Nephron progenitor cell (in vitro differentiated cells): Measurements from ENCODE around the gene C1orf52.

Source experiments
- DNase-seq: peaks from one replicate; pipeline ENCODE4 v3.0.0; 2021
- H3K27ac Mint-ChIP-seq: 2 replicates; pipeline ENCODE4 v1.8.0; 2021; ENCODE audit warnings: mild to moderate bottlenecking, moderate library complexity, mixed read lengths
- H3K27me3 Mint-ChIP-seq: 2 replicates; pipeline ENCODE4 v1.8.0; 2021; ENCODE audit warnings: mild to moderate bottlenecking, low read depth, mixed read lengths; ENCODE audit not compliant: poor library complexity
- H3K36me3 Mint-ChIP-seq: 2 replicates; pipeline ENCODE4 v1.8.0; 2021; ENCODE audit warnings: low read depth, mixed read lengths
- H3K4me1 Mint-ChIP-seq: 2 replicates; pipeline ENCODE4 v1.8.0; 2021; ENCODE audit warnings: mixed read lengths
- H3K4me3 Mint-ChIP-seq: 2 replicates; pipeline ENCODE4 v1.8.0; 2021; ENCODE audit warnings: mild to moderate bottlenecking, moderate library complexity, mixed read lengths
- H3K9me3 Mint-ChIP-seq: 2 replicates; pipeline ENCODE4 v1.8.0; 2021; ENCODE audit warnings: mild to moderate bottlenecking, moderate library complexity, mixed read lengths
- CTCF ChIP-seq: fragments of 200-600 bp; sonication (generic); IDR thresholded peaks from 2 replicates; pipeline ENCODE4 v1.5.0; 2021; ENCODE audit warnings: antibody characterized with exemption

C1orf52 gene

GRCh38 chr1:85216697-85217096 is 42.8 kb downstream of the C1orf52 start:
- no peak for TF ChIP-seq CTCF
- Mint-ChIP-seq H3K27ac (no peak overlapping the region), H3K9me3 (peaks cover 15% of the 10 kb centered on the region), H3K4me1 (peaks cover 7% of the 10 kb centered on the region), H3K36me3 (no peaks in the 10 kb centered on the region), H3K27me3 (peaks cover 18% of the 10 kb centered on the region), H3K4me3 (no peak overlapping the region)
- DNase-seq = no peak

GRCh38 chr1:85214654-85215053 is 44.8 kb downstream of the C1orf52 start:
- Mint-ChIP-seq H3K27ac (no peak overlapping the region), H3K9me3 (peaks cover 15% of the 10 kb centered on the region), H3K4me1 (no peaks in the 10 kb centered on the region), H3K36me3 (no peaks in the 10 kb centered on the region), H3K4me3 (no peak overlapping the region), H3K27me3 (peaks cover 18% of the 10 kb centered on the region)
- DNase-seq = no peak
- no peak for TF ChIP-seq CTCF

- H3K36me3 Mint-ChIP-seq = no peaks in the 10 kb centered on the region
- no peak overlapping the region for H3K4me3 Mint-ChIP-seq
- no peaks in the 10 kb centered on the region for H3K4me1 Mint-ChIP-seq
- peaks cover 12% of the 10 kb centered on the region for H3K27me3 Mint-ChIP-seq
- TF ChIP-seq CTCF = no peak
- no peak overlapping the region for H3K27ac Mint-ChIP-seq
- no peaks in the 10 kb centered on the region for H3K9me3 Mint-ChIP-seq
- DNase-seq = no peak
These were observed 51.0 kb downstream of the C1orf52 start for GRCh38 chr1:85208488-85208887.

- TF ChIP-seq CTCF = no peak
- no peak overlapping the region for H3K4me3 Mint-ChIP-seq
- H3K27ac Mint-ChIP-seq = no peak overlapping the region
- H3K9me3 Mint-ChIP-seq = no peaks in the 10 kb centered on the region
- H3K36me3 Mint-ChIP-seq = no peaks in the 10 kb centered on the region
- no peak for DNase-seq
- H3K27me3 Mint-ChIP-seq = peaks cover 44% of the 10 kb centered on the region
- H3K4me1 Mint-ChIP-seq = peaks cover 22% of the 10 kb centered on the region
These were observed 55.8 kb downstream of the C1orf52 start for GRCh38 chr1:85203573-85204171.

GRCh38 chr1:85202864-85203255 is 56.6 kb downstream of the C1orf52 start:
- Mint-ChIP-seq H3K36me3 (no peaks in the 10 kb centered on the region), H3K27ac (no peak overlapping the region), H3K9me3 (no peaks in the 10 kb centered on the region), H3K27me3 (peaks cover 44% of the 10 kb centered on the region), H3K4me1 (peaks cover 29% of the 10 kb centered on the region), H3K4me3 (no peak overlapping the region)
- DNase-seq = no peak
- no peak for TF ChIP-seq CTCF

GRCh38 chr1:85202092-85202863 is 57.2 kb downstream of the C1orf52 start:
- no peaks in the 10 kb centered on the region for H3K36me3 Mint-ChIP-seq
- H3K27me3 Mint-ChIP-seq = peaks cover 39% of the 10 kb centered on the region
- H3K4me1 Mint-ChIP-seq = peaks cover 31% of the 10 kb centered on the region
- peak overlapping the region; percentile 71 for H3K27ac Mint-ChIP-seq
- H3K4me3 Mint-ChIP-seq = peak overlapping the region; percentile 91
- TF ChIP-seq CTCF = no peak
- no peaks in the 10 kb centered on the region for H3K9me3 Mint-ChIP-seq
- no peak for DNase-seq
